ENCODE measurements around the gene EMC7. TPM values are rescaled to one million over a fixed set of nuclear protein-coding genes. Genes with fewer than 3 reads are reported as not detected.

The EMC7 gene
- total RNA-seq, 1 experiment from 2014 or later, result 50.3 TPM

DNA sequence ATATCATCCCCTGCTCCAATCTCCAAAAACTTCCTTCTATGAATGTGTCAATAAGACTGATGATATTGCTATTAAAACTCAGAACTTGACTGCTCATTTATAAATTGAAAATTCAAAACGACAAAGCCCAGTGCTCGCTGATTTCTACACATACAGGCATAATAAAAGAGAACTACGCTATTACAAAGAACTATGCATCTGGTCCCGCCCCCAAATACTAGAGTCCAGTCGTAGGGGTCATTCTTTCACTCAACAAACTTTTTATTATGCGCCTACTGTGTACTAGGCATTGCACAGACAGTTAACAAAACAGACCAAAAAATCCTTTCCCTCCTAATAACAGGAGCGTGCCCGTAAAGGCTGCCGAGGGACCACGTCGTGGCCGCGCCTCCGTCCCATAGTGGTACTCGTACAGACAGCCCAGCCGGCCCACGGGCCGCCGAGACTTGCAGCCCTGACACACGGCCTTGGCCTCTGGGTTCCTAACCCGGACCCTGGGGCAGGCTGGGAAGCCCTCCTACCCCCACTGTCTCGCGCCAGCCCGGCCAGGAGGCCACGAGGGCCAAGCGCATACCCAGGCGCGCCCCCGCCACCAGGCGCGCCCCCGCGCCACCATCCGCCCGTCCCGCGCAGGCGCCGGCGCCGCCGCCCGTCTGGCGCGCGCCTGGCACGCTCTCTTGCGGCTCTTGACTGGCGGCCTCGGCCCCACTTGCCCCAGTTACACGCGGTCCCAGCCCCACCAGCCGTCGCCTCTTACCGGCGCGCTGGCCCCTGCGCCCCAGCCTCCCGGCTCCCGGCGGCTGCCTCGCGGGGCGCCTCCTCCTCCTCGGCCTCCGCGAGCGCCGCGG lies 63.4 kb downstream of the EMC7 start:
- no peak for TF ChIP-seq CTCF (conservative IDR thresholded peaks at IDR 0.05; ENCODE audit: low read depth, low read length)
- TF ChIP-seq EZH2 (IDR thresholded peaks at IDR 0.05; ENCODE audit: low read length, unreplicated experiment), result no peak
- peak; percentile 59 for TF ChIP-seq EZH2phosphoT487 (IDR thresholded peaks at IDR 0.05; ENCODE audit: borderline replicate concordance, low read length)
- Histone ChIP-seq H3K4me3 (ENCODE audit: low read length) (peak overlapping the region; percentile 94), H3F3A (ENCODE audit: low read length, unreplicated experiment) (no peaks in the 10 kb centered on the region), H3K36me3 (ENCODE audit: low read depth, low read length) (no peaks in the 10 kb centered on the region), H3K4me1 (ENCODE audit: insufficient read depth, low read length) (peaks cover 12% of the 10 kb centered on the region; the same call in 1 of the 2 replicates), H3K27me3 (ENCODE audit: low read length) (no peaks in the 10 kb centered on the region), H3K9me3 (ENCODE audit: low read length) (no peaks in the 10 kb centered on the region), H3K27ac (ENCODE audit: low read length) (no peak overlapping the region), H2AFZ (ENCODE audit: low read length) (peak overlapping the region; percentile 94), H3K9ac (ENCODE audit: low read length) (peak overlapping the region; percentile 74), H3K4me2 (ENCODE audit: low read length) (peak overlapping the region; percentile 96), H3K9me2 (replicated peaks; ENCODE audit: low read length) (no peaks in the 10 kb centered on the region), H3K79me2 (ENCODE audit: low read length) (peaks cover 19% of the 10 kb centered on the region), H4K20me1 (ENCODE audit: low read length) (no peaks in the 10 kb centered on the region)
- CTCF ChIA-PET, result interaction anchor here (0.5 kb wide), 1 partner anchor 583 kb away, joined by 3 read pairs; no protein-coding TSS in a partner anchor
- intact Hi-C loops (cut with micrococcal nuclease), result loop anchor here (5.0 kb wide), 1 partner anchor 44 kb away; no protein-coding TSS in a partner anchor
- POLR2A ChIA-PET (ENCODE audit: unreplicated experiment), result no interaction called here
- DNase-seq (peak; percentile 79), ATAC-seq (peak; percentile 79)
- BruUV-seq (replicated peaks), result TSS peak; percentile 70

Other genes starting within 250 kb of the EMC7 start
- 0.04 TPM in 1 of 2 replicates, not detected in the other for gene CHRM5, start 133.4 kb downstream of the EMC7 start, total RNA-seq (2014; rRNA removed)
- 10.5 TPM in 2 replicates for gene AVEN, start 62.7 kb downstream of the EMC7 start, total RNA-seq (2014; rRNA removed)
- 1.2 and 2.6 TPM in 2 replicates for gene PGBD4, start 221 bp upstream of the EMC7 start, total RNA-seq (2014; rRNA removed)
- 51.6 and 57.6 TPM in 2 replicates for gene KATNBL1, start 108.2 kb upstream of the EMC7 start, total RNA-seq (2014; rRNA removed)
- 486 and 540 TPM in 2 replicates for gene EMC4, start 123.2 kb upstream of the EMC7 start, total RNA-seq (2014; rRNA removed)
- 22.9 TPM in 2 replicates for gene SLC12A6, start 235.9 kb upstream of the EMC7 start, total RNA-seq (2014; rRNA removed)
- 291 and 323 TPM in 2 replicates for gene NOP10, start 241.3 kb upstream of the EMC7 start, total RNA-seq (2014; rRNA removed)
- gene NUTM1, start 241.5 kb upstream of the EMC7 start, total RNA-seq (2014; rRNA removed), result 0.04 TPM in 1 of 2 replicates, not detected in the other

Measured in PC-3 (cell line).